GM15510 (cell line): ENCODE results near the gene MAD1L1.

Source experiments
- POLR2A ChIP-seq: IDR thresholded peaks from 3 replicates; pipeline ENCODE4 v1.6.1; 2011; ENCODE audit warnings: borderline replicate concordance; ENCODE audit not compliant: insufficient read length; ENCODE audit errors: extremely low read depth

MAD1L1 gene

DNA sequence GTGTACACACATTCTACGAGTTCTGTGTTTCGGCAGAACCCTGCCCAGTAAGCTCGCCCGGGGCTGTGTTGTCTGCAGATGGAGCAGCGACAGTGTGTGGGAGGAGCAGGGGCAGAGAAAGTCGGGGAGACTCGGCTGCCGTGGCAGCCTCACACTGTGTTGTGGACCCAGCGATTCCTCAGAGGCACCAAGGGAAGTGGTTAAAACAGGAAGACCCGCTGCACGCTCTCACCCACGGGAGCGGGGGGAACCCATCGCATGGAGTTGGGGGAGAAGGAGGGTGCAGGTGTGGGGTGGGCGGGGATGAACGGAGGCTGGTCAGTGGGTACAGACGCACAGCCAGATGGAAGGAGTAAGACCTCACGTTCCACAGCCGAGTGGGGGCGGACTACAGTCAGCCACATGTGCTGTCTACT lies 312.5 kb downstream of the MAD1L1 start:
- no peak for TF ChIP-seq POLR2A

DNA sequence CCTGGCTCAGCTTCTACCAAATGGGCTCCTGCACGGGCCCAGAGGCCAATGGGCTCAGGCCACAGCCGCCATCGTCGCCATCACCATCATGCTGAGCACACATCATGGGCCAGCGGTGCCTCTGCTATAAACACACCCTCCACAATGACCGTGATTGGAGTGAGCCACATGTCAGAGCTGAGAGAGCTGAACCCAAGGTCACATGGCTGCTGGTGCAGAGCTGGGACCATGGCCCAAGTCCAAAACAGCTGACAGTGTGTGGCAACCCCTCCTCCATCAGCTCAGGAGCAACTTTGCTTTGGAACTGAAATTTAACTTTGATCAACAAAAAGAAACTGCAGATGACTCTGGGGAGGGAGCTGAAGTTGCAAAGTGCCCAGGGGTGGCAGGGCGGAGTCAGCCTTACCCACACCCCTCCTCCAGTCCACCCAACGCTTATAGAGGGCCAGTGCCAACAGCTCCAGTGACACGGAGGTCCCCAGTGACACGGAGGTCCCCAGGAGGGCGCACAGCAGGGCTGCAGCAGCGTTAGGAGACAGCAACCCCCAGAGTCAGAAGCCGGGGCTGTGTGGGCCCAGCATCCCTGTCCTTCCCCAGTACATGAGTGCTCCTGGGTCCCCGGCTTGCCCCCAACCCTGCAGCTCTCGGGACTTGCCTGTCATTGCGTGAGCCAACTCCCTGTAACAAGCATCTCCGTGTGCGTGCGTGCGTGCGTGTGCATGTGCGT lies 313.0 kb downstream of the MAD1L1 start:
- no peak for TF ChIP-seq POLR2A

DNA sequence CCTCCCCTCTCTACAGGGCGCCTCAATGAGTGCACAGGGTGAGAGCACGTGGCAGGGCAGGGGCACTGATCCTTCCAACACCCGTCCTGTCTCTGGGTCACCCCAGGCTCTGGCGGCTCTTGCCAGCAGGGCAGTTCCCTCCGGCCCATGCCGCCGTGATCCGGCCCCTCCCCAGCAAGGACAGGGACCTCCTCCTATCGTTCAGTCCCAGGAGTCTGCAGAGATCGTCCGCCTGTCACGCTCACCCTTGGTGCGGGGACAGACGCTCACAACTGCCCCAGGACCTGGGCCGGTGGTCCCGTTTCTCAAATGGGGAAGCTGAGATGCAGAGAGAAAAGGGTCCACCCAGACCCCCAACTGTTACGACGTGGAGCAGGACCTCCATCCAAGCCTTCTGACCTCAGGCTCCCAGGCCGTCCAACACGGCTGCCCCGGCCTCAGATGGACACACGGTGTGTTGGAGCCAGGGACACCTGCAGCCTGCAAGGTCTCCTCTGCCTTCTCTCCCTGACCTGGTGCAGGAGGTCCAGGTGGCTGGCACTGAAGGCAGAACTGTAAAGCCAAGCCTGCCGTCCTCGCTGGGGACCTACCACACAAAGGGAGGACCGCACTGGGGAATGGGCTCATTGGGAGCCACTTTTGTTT lies 313.7 kb downstream of the MAD1L1 start:
- TF ChIP-seq POLR2A = no peak

DNA sequence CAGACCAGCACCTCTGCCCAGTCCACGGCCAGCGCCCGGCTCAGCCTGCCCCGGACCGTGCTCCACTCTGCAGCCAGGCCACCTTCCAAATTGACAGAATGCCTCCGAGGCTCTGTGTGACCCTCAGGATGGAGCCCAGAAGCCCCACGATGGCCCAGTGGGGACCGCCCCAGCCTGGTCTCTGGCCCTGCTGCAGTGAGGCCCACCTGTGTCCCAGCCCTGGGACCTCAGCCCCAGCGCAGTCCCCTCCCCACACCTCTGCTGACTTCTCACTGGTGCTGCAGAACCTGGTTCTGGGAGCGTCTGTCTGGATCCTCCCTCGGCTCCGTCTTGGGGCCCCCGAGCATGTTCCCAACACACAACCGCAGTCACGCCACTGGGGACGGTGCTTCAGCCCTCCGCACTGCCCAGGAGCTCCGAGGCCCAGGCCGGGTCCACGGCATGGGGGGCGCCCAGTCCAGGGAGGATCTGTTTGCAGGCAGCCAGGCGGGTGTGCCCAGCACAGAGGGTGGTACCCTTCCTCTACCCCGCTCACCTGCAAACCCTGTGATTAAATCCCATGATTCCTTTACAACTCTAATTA lies 314.6 kb downstream of the MAD1L1 start:
- TF ChIP-seq POLR2A = no peak

DNA sequence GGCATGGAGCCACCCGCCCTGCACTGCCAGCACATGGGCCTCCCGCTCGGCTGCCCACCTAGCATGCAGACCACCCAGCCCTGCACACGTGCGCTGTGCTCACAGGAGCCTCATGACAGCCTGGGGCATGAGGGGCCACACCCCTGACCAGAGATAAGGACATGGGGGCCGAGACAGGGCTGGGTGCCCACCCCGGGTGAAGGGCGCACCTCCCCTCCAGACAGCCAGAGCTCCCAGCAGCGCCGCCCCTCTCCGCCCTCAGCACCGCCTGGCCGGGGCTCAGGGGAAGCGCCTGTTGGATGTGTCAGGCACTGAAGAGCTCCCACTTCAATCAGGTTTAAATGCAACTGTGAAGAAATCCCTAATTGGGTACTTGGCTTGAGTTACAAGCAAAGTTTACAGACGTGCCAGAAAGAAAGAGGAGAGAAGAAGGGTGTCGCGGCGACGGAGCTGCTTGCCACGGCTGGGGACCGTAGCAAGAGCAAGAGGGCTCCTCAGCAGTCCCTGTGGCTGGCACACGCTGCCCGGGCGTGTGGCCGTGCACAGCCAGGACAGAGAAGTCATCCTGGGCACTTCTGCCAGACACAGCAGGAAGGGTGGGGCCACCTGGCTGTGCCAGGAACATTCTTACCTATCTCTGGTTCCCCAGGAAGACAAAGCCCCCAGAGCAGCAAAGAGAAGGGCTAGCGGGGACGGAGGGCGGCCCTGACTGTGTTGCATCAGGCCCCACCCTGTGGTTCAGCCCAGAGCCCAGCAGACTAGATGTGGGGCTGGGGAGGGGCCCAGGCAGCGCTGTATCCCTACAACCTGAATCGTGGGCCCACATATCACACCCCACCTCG lies 315.3 kb downstream of the MAD1L1 start:
- TF ChIP-seq POLR2A = no peak

DNA sequence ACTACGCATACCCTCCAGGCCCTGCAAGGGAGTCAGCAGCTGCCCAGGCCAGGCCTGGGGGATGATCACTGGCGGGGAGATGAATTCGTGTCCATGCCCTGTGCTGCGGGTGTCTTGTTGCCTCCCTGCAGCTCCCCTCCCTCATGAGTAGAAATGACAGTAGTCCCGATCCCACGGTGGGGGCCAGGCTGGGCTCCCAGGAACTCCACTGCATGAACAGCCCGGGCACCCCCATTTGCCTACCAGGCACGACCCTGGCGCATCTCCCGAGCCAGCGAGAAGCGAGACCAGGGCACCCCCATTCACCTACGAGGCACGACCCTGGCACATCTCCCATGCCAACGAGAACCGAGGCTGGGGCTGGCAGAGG lies 316.2 kb downstream of the MAD1L1 start:
- no peak for TF ChIP-seq POLR2A

DNA sequence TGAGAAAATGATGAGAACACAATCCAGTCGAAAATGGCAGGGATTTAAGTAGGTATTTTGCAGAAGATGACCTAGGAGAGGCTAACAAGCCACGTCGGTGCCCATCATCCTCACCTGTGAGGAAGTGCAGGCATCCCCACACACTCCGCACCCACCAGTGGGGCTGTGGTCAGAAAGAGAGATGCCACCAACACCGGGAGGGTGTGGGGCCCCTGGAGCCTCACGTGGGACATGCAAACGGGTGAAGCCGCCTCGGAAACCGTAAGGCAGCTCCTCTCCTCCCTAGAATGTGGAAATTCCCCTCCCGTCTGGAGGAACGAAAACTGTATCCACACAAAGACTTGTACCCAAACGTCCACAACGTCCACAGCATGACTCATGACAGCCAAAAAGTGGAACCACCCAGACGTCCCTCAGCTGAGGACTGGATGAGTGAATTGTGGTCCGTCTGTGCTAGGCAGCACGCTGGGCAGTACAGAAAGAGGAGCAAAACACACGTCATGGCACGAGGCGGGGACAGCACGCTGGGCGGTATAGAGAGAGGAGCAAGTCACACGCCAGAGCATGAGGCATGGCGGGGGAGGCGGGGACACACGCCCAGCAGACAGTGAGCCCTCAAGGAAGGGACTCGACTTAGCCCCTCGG lies 316.7 kb downstream of the MAD1L1 start:
- no peak for TF ChIP-seq POLR2A

DNA sequence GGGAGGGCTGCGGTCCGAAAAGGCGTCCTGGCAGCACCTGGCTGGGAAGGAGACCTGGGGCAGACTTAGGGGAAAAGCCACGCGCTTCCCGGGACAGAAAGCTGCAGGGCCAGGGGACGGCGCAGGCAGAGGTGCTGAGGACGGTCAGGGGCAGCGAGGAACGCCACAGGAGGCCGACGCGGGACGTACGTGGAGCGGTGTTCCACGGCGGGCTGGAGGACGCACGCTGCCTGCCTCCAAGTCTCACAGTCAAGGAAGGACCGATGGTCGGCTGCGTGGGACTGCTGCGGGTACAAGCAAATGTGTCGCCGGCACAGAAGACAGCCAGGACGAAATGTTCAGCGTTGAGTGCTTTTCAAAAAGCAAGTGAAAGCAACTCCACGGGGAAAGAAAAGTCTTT lies 317.4 kb downstream of the MAD1L1 start:
- TF ChIP-seq POLR2A = no peak

DNA sequence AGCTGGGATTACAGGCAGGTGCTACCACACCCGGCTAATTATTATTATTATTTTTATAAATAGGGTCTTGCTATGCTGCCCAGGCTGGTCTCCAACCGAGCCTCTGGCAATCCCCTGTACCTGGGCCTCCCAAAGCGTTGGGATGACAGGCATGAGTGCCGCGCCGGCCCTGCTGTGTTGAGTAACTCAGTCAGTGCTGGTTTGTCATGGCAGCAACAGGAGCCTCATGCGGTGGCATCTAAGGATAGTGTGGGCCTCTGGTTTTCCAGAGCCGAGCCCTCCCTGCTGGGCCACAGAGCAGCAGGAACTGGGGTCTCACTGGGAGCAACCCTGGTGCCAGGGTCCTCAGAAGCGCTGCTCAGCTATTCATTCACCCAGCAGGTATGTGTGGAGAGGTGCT lies 318.0 kb downstream of the MAD1L1 start:
- no peak for TF ChIP-seq POLR2A

DNA sequence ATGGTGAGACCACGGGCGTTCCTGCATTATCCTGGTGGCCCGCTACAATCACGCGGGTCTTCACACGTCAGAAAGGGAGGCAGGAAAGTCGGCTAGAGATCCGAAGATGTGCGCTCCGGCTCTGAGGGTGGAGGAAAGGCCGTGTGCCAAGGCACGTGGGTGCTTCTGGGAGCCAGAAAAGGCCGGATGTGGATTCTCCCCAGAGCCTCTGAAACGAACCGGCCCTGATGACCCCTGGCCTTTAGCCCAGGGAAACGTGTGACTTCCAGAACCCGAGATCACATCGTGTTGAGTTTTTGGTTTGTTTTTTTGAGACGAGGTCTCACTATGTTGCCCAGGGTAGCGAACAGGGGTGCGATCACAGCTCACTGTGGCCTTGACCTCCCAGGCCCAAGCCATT lies 318.4 kb downstream of the MAD1L1 start:
- TF ChIP-seq POLR2A = no peak

DNA sequence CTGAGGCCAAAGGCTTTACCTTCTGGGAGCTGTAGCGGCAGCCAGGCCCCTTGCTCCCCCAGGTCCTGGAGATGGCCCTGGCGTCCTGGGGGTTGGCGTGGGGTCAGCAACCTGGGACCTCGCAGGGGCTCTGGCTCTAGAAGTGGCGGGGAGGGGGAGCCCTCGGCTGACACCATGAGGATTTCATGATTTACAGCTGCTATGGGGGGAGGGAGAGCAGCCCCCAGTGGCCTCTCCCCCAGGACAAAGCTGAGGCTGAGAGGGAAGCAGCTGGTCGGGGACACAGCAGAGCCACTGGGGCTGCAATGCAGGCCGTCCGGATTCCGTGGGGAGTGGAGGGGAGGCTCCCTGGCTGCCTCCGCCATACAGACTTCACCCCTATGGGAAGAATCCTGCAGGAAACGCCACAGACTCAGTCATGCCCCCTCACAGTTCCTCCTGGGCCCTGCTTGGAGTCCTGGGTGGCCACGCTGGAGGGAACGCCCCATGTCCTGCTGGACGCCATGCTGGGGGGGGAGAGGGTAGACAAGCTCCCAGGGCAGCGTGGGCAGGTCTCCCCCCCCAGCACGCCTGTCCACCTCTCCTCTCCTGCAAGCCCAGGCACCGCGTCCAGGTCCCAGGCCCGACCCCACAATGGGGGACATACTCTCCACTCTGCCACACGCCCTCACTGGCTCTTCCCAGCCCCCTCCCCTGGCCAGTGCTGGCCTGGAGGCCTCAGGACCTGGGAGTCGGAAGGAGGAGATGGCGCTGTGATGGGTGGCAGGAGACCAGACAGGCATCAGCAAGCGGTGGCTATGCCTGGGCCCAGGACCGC lies 319.1 kb downstream of the MAD1L1 start:
- TF ChIP-seq POLR2A = no peak

DNA sequence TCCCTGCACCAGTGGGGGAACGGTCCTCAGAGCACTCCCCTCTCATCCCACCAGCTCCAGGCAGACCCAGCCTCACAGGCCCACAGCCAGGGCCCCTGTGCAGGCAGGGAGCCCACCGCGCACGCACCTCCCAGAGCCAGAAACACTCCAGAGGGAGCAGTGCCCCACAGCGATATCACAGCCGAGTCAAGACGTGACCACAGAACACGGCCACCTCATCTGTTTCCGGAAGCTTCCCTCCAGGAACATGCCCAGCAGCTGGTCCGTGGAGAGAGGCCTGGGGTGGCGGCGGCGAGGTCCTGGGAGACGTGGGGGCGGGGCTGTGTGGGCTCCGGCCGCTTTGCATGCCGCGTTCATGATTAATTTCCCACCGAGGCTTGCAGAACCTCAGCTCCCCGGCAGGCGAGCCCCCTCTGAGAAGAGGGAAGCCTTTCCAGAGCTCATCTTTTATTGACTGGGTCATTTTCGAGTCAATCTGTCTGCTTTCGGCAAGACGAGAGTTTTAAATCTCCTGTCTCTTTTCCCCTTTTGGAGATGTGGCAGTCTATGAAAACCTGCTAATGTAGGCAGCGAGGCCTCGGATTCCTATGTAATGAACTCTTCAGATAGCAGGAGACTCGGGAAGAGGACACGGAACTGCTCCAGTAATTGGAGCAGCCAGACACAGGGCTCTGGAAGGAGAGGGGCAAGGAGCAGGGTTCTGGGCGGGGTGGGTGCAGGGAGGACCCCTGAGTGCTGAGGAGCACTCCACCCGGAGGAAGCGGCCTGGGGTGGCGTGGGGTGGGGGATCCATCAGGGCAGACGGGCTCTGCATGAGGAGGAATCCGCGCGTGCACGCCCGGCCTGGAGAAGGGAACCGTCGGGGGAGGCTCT lies 319.9 kb downstream of the MAD1L1 start:
- no peak for TF ChIP-seq POLR2A

DNA sequence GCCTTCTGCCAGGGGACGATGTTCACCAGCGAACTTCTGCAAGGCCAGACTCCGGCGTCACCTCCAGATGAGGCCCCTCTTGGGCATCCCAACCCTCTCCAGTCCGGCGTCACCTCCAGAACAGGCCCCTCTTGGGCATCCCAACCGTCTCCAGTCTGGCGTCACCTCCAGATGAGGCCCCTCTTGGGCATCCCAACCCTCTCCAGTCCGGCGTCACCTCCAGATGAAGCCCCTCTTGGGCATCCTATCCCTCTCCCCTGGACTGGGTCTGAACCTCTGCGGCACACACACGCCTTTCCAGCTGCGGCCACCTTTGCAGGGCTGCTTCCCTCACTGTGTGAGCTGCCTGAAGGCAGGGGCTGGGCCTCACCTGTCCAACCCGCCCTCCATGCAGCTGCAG lies 321.2 kb downstream of the MAD1L1 start:
- TF ChIP-seq POLR2A = no peak
